Muscle of leg (tissue), 11 donors: ENCODE measurements around the gene HAAO. TPM values are rescaled to one million over a fixed set of nuclear protein-coding genes. Genes with fewer than 3 reads are reported as not detected.

Source experiments
- DNase-seq: peaks from one replicate; pipeline ENCODE4 v3.0.0; 2013
- H3K27ac ChIP-seq: one replicate; pipeline ENCODE4 v1.5.1; 2013; ENCODE audit warnings: mild to moderate bottlenecking, low read length, control low read depth
- H3K27me3 ChIP-seq: one replicate; pipeline ENCODE4 v1.6.1; 2013; ENCODE audit warnings: low read length; ENCODE audit not compliant: control insufficient read depth, insufficient read depth
- H3K36me3 ChIP-seq: one replicate; pipeline ENCODE4 v1.6.1; 2013; ENCODE audit warnings: low read length; ENCODE audit not compliant: control insufficient read depth, insufficient read depth
- H3K4me1 ChIP-seq: one replicate; pipeline ENCODE4 v1.6.1; 2013; ENCODE audit warnings: low read length; ENCODE audit not compliant: control insufficient read depth, insufficient read depth
- H3K4me3 ChIP-seq: one replicate; pipeline ENCODE4 v1.5.1; 2013; ENCODE audit warnings: low read length, control low read depth
- H3K9me3 ChIP-seq: replicated peaks from 2 replicates; pipeline ENCODE4 v1.6.1; 2013; ENCODE audit warnings: low read depth, low read length; ENCODE audit not compliant: control insufficient read depth
- WGBS: methylation state at CpG from one replicate; pipeline ENCODE4 v1.1.5; 2013; ENCODE audit warnings: missing lambda C conversion rate; ENCODE audit not compliant: insufficient coverage; 5-methylcytosine and 5-hydroxymethylcytosine counted together
- polyA plus RNA-seq, 8 donors: library from polyadenylated mRNA; unstranded; fragments of 120-200 nt; gene quantifications; one replicate each; pipeline versions ENCODE4 v1.2.1 to v1.2.3, GENCODE V29; 2013; ENCODE audit warnings: inconsistent platforms in 1 of 8, low replicate concordance in 1 of 8; ENCODE audit not compliant: insufficient read length in 8 of 8, insufficient read depth in 1 of 8
- total RNA-seq: library from RNA; stranded (reverse); fragments of 120-200 nt; gene quantifications from one replicate; pipeline ENCODE4 v1.2.4, GENCODE V29; 2013

The HAAO gene
- total and polyA plus RNA-seq, 9 donors, result 14.8 to 23.5 (median 18.6) TPM

DNA sequence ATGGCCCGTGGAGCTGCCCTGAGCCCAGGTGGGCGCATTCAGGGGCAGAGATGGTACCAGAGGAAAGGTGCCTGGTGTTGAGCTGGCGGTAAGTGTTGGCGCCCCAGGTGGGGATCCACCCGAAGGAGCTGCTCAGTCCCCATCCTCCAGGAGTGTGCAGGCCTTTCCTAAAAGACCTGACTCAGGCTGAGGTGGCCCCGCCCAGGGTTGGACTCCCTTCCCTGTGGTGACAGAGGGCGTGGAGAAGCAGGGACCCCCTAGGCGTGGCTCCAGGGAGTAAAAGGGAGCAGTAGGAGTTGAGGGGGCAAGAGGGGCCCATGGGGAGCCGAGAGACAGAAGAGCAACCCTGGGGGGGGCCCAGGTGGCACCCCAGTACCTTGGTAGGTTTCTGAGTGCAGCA, 30.8 kb downstream of the HAAO start:
- Histone ChIP-seq H3K9me3 (no peaks in the 10 kb centered on the region), H3K27ac (no peak overlapping the region), H3K4me1 (peaks cover 17% of the 10 kb centered on the region), H3K36me3 (peaks cover 17% of the 10 kb centered on the region), H3K4me3 (no peak overlapping the region), H3K27me3 (no peaks in the 10 kb centered on the region)
- WGBS, result 85% methylated on average over 6 of the region's 9 CpGs
- DNase-seq, result no peak

DNA sequence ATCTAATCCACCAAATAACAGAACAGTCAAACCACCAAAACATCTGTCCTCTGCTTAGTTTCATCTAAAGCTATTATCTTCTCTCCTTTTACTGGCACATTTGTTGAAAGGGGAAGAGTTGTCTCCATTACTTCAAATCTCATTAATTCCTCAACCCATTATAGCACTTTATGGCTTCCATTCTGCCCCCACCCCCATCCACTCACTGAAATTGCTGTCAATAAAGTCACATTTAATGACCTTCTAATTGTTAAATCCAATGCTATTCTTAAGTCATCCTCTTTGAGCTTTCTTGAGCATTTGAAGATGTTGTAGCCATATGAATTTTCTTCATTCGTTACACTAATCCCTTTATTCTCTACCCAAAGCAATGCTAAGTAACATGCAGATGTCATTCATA, 33.6 kb downstream of the HAAO start:
- H3K27ac ChIP-seq, result no peak overlapping the region
- no peaks in the 10 kb centered on the region for H3K27me3 ChIP-seq
- H3K4me1 ChIP-seq, result peaks cover 40% of the 10 kb centered on the region
- no peak for DNase-seq
- no peaks in the 10 kb centered on the region for H3K9me3 ChIP-seq
- H3K4me3 ChIP-seq, result no peak overlapping the region
- peaks cover 12% of the 10 kb centered on the region for H3K36me3 ChIP-seq
- no CpG with 5 or more reads among the region's 1 CpG for WGBS

GRCh38 chr2:42757981-42758740, 34.2 kb downstream of the HAAO start:
- Histone ChIP-seq H3K27ac (no peak overlapping the region), H3K36me3 (peaks cover 8% of the 10 kb centered on the region), H3K4me3 (no peak overlapping the region), H3K9me3 (no peaks in the 10 kb centered on the region), H3K27me3 (no peaks in the 10 kb centered on the region), H3K4me1 (peaks cover 46% of the 10 kb centered on the region)
- no peak for DNase-seq
- WGBS, result 79% methylated on average over 3 of the region's 4 CpGs

- Histone ChIP-seq H3K27me3 (no peaks in the 10 kb centered on the region), H3K9me3 (no peaks in the 10 kb centered on the region), H3K27ac (no peak overlapping the region), H3K4me1 (peaks cover 53% of the 10 kb centered on the region), H3K4me3 (no peak overlapping the region), H3K36me3 (peaks cover 5% of the 10 kb centered on the region)
- 77% methylated on average over 6 of the region's 6 CpGs for WGBS
- no peak for DNase-seq
Observed at GRCh38 chr2:42756966-42757513, 35.3 kb downstream of the HAAO start.

GRCh38 chr2:42756150-42756775, 36.1 kb downstream of the HAAO start:
- Histone ChIP-seq H3K27me3 (no peaks in the 10 kb centered on the region), H3K4me1 (peaks cover 53% of the 10 kb centered on the region), H3K4me3 (no peak overlapping the region), H3K36me3 (peaks cover 6% of the 10 kb centered on the region), H3K9me3 (no peaks in the 10 kb centered on the region), H3K27ac (no peak overlapping the region)
- 54% methylated on average over 7 of the region's 10 CpGs for WGBS
- DNase-seq, result no peak

DNA sequence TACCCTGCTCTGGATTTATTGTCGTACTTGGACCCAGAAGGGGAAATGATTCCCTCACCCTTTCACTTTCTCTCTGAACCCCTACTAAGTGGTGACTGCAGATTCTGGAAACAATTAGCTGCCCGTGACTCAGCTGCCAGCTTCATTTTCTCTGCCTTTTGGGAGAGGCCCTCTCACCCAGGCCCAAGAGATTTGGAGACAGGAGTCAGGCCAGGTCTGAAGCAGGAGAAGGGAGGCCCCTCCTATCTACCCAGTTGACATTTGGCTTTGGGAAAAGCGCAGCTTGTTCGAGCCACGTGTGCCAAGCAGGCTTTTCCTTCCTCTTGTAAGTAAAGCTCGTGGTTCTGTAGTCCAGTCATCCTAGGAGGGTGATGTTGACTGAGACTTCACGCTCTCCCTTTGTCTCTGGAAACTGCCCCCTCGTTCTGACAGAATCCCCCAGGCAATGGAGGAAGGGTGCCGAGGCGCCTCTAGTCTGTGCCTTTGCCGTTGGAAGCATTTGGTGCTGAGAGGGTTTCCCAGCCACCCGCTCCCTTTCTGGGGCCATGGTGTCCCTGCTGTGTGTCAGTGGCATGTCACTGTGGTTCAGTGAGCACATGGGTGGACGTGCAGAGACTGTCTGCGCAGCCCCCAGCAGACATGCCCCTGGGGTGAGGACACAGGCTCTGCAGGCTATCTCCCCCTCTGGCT, 37.0 kb downstream of the HAAO start:
- 83% methylated on average over 3 of the region's 14 CpGs for WGBS
- peak; percentile 59 for DNase-seq
- peaks cover 2% of the 10 kb centered on the region for H3K36me3 ChIP-seq
- H3K4me3 ChIP-seq, result no peak overlapping the region
- H3K27ac ChIP-seq, result peak overlapping the region; percentile 85
- no peaks in the 10 kb centered on the region for H3K9me3 ChIP-seq
- H3K4me1 ChIP-seq, result peaks cover 53% of the 10 kb centered on the region
- no peaks in the 10 kb centered on the region for H3K27me3 ChIP-seq

GRCh38 chr2:42754776-42755140, 37.6 kb downstream of the HAAO start:
- H3K36me3 ChIP-seq, result peaks cover 2% of the 10 kb centered on the region
- peak overlapping the region; percentile 85 for H3K27ac ChIP-seq
- WGBS, result 57% methylated on average over 2 of the region's 8 CpGs
- H3K9me3 ChIP-seq, result no peaks in the 10 kb centered on the region
- H3K4me1 ChIP-seq, result peaks cover 49% of the 10 kb centered on the region
- no peak for DNase-seq
- H3K27me3 ChIP-seq, result no peaks in the 10 kb centered on the region
- H3K4me3 ChIP-seq, result no peak overlapping the region

- Histone ChIP-seq H3K27ac (peak overlapping the region; percentile 87), H3K4me3 (no peak overlapping the region), H3K9me3 (no peaks in the 10 kb centered on the region), H3K36me3 (peaks cover 2% of the 10 kb centered on the region), H3K27me3 (no peaks in the 10 kb centered on the region), H3K4me1 (peaks cover 49% of the 10 kb centered on the region)
- 44% methylated on average over 10 of the region's 11 CpGs for WGBS
- DNase-seq, result peak; percentile 93
Observed at GRCh38 chr2:42754021-42754775, 38.2 kb downstream of the HAAO start.

DNA sequence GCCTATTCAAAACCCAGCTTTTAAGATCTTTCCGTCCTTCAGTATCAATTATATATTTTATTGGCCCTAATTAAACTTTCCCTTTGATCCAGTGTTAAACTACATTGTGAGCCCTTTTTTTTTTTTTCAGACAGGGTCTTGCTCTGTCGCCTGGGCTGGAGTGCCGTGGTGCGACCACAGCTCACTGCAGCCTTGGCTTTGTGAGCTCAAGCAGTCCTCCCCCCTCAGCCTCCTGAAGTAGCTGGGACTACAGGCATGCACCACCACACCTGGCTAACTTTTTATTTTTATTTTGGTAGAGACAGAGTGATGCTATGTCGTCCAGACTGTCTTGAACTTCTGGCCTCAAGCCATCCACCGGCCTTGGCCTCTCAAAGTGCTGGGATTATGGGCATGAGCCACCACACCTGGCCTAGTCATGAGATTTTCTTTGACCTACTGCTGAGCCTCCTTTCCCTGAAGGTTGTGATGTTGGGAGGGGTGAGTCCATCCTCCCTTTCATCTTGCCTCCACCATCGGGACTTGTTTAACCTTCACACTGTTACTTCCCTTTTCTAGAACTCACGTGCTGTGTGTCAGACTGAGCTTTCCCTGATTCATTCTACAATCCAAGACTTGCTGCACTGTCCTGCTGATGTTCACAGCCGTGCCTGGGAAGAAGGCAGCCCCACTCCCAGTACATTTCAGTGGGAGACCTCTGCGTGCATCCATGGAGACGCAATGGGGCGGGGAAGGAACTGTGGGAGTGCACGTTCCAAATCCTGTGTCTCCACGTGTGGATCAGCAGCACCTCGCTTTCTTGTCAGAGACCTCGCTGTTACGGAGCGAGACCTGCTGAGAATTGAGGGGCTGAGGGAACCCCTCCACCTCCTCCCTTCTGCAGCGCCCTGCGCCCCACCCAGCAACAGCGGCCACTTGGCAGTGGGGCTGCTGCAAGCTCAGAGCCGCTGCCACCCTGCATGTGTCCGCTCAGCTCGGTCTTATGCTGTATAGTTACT, 39.3 kb downstream of the HAAO start:
- Histone ChIP-seq H3K9me3 (no peaks in the 10 kb centered on the region), H3K36me3 (peaks cover 2% of the 10 kb centered on the region), H3K4me1 (peaks cover 49% of the 10 kb centered on the region), H3K4me3 (no peak overlapping the region), H3K27ac (peak overlapping the region; percentile 87), H3K27me3 (no peaks in the 10 kb centered on the region)
- WGBS, result 77% methylated on average over 19 of the region's 24 CpGs
- peak; percentile 35 for DNase-seq
